ENCODE data around the gene HDAC10. TPM values are rescaled to one million over a fixed set of nuclear protein-coding genes. Genes with fewer than 3 reads are reported as not detected.

Gene HDAC10
- total RNA-seq, 2 donors from 2014 or later, result 55.2 to 60.0 TPM

DNA sequence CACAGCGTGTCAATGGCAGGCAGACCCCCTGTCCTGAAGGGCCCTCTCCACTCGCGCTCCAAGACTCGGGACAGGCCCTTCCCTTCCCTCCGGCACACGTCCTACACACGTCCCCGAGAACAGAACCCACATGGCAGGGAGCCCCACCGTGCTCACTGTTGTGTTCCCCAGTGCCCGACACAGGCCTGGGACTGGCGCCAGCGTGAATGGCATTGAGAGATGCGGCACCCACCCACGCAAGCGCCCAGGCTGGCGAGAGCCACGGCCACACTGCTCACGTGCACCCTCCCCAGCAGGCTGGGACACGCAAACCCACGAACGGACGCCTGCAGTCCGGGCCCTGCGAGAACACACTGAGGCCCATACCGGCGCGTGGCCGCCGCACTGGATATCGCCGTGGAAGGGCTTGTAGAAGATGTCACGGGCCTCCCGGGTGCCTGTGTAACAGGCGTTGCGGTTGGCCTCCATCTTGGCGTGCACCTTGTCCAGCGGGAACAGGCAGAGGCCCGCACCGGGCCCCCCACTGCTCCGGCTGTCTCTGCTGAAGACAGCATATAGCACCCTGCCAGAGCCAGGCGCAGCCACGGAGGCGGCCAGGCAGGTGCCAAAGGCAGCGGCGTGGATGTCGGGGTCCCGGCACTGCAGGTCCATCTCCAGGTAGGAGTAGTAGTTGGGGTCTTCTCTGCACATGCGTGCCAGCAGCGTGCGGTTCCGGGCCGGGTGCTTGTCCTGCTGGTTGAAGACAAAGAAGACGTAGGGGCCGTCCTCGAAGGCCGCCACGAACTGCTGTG is 38.3 kb upstream of the HDAC10 start:
- H3K27me3 ChIP-seq (replicated peaks; ENCODE audit: insufficient read depth), result no peaks in the 10 kb centered on the region
- H3K4me3 ChIP-seq, result no peak overlapping the region
- H3K36me3 ChIP-seq, result peaks cover 56% of the 10 kb centered on the region
- ATAC-seq (ENCODE audit: insufficient number of reproducible peaks, low FRiP score, low read depth), result no peak
- no peak overlapping the region for H3K27ac ChIP-seq
- peaks cover 19 to 22% of the 10 kb centered on the region in 2 donors for H3K4me1 ChIP-seq (ENCODE audit: control insufficient read depth in 1 of 2, low read depth in 2 of 2)
- TF ChIP-seq, protein P1, sequence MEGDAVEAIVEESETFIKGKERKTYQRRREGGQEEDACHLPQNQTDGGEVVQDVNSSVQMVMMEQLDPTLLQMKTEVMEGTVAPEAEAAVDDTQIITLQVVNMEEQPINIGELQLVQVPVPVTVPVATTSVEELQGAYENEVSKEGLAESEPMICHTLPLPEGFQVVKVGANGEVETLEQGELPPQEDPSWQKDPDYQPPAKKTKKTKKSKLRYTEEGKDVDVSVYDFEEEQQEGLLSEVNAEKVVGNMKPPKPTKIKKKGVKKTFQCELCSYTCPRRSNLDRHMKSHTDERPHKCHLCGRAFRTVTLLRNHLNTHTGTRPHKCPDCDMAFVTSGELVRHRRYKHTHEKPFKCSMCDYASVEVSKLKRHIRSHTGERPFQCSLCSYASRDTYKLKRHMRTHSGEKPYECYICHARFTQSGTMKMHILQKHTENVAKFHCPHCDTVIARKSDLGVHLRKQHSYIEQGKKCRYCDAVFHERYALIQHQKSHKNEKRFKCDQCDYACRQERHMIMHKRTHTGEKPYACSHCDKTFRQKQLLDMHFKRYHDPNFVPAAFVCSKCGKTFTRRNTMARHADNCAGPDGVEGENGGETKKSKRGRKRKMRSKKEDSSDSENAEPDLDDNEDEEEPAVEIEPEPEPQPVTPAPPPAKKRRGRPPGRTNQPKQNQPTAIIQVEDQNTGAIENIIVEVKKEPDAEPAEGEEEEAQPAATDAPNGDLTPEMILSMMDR (IDR thresholded peaks at IDR 0.05), result no peak
- no peak for DNase-seq (ENCODE audit: low spot score)
- no peaks in the 10 kb centered on the region for H3K9me3 ChIP-seq

DNA sequence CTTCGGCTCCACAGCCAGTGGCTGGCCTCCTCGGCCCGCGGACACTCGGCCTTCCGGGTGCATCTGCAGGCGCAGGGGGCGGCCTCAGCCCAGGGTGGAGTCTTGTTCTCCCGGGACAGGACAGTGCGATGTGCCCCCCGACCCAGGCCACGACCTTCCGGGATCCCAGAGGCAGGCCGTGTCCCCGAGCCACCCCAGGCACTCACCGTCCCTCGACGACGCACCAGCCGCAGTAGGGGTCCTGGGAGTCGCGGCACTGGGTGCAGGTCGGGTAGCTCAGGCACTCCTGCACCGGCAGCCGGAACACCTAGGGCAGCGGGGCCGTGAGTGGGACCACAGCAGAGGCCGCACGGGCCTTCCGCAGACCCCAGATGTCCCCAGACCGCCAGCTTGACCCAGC is 36.7 kb upstream of the HDAC10 start:
- Histone ChIP-seq H3K27me3 (replicated peaks; ENCODE audit: insufficient read depth) (no peaks in the 10 kb centered on the region), H3K4me3 (no peak overlapping the region), H3K9me3 (no peaks in the 10 kb centered on the region), H3K36me3 (peaks cover 70% of the 10 kb centered on the region), H3K4me1 (ENCODE audit: control insufficient read depth in 1 of 2, low read depth in 2 of 2) (peaks cover 5 to 6% of the 10 kb centered on the region in 2 donors), H3K27ac (no peak overlapping the region)
- TF ChIP-seq, protein P1 (IDR thresholded peaks at IDR 0.05), result no peak
- no peak for ATAC-seq (ENCODE audit: insufficient number of reproducible peaks, low FRiP score, low read depth)
- DNase-seq (ENCODE audit: low spot score), result no peak

DNA sequence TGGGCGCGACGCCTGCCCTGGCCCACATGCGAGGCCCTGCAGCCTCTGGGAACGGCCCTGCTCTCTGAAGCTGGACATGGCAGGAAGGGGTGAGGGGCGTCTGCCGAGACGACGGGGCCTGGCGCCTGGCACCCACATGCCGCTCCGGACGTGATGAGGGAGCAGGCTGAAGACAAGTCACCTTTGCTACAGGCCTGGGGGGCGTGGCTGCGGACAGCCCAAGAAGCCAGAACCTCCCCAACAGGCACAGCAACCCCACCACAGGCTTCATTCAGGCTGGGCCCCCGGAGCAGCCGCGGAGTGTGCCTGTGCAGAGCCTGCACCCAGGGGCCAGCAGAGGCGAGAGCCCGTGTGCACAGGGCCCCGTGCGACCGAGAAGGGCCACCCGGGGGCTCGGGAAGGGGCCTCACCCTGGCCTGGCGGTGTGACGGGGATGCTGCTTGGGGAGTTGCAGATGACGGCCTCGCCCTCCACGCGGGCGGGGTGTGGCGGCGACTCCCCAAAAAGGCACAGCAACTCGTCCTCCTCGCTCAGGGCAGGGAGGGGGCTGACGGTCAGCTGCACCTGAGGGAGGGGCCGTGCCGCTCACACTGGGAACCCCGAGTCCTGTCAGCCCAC is 35.7 kb upstream of the HDAC10 start:
- Histone ChIP-seq H3K4me3 (no peak overlapping the region), H3K36me3 (peaks cover 79% of the 10 kb centered on the region), H3K27ac (no peak overlapping the region), H3K9me3 (no peaks in the 10 kb centered on the region), H3K4me1 (ENCODE audit: control insufficient read depth in 1 of 2, low read depth in 2 of 2) (no peaks in the 10 kb centered on the region), H3K27me3 (replicated peaks; ENCODE audit: insufficient read depth) (no peaks in the 10 kb centered on the region)
- DNase-seq (ENCODE audit: low spot score) (no peak), ATAC-seq (ENCODE audit: insufficient number of reproducible peaks, low FRiP score, low read depth) (no peak)
- TF ChIP-seq, protein P1 (IDR thresholded peaks at IDR 0.05), result no peak

DNA sequence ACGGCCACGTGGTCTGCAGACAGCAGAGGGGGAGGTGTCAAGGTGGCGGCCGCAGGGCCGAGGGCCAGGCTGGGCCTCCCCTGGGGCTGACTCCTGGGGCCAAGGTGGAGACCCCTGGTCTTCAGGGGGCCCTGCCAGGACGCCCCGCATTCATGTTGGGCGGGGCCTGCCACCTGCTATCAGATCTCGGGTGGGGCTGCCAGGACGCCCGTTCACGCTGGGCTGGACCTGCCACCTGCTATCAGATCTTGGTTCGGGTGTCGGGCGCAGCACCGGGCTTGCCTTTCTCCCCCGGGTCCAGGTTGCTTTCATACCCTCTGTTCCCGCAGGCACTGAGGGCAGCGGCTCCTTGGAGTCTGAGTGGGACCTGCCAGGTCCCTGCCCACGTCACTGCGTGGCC is 35.2 kb upstream of the HDAC10 start:
- DNase-seq (ENCODE audit: low spot score) (no peak), ATAC-seq (ENCODE audit: insufficient number of reproducible peaks, low FRiP score, low read depth) (no peak)
- Histone ChIP-seq H3K4me1 (ENCODE audit: control insufficient read depth in 1 of 2, low read depth in 2 of 2) (no peaks in the 10 kb centered on the region), H3K4me3 (no peak overlapping the region), H3K27me3 (replicated peaks; ENCODE audit: insufficient read depth) (no peaks in the 10 kb centered on the region), H3K27ac (no peak overlapping the region), H3K9me3 (no peaks in the 10 kb centered on the region), H3K36me3 (peaks cover 84% of the 10 kb centered on the region)
- TF ChIP-seq, protein P1 (IDR thresholded peaks at IDR 0.05), result no peak

DNA sequence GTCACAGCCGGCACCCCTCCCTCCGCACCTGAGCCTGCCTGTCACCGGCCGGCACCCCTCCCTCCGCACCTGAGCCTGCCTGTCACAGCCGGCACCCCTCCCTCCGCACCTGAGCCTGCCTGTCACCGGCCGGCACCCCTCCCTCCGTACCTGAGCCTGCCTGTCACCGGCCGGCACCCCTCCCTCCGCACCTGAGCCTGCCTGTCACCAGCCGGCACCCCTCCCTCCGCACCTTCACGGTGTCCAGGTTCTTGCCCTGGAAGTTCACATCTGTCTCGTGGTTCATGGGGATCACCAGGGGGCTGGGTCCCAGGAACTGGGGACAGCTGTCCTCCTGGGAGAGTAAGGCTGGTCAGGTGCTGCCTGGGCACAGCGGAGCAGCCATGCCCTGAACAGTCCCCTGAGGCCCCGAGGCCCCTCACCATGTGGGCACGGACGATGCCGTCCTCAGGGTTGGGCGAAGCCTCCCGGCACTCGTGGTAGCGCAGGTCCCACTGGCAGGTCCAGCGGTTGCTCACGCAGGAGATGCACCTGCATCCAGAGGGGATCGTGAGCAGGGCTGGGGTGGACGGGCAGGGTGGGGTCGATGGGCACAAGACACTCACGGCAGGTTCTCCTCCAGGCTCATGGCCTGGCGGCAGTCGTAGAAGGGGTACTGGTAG is 34.6 kb upstream of the HDAC10 start:
- H3K4me3 ChIP-seq, result no peak overlapping the region
- H3K9me3 ChIP-seq, result no peaks in the 10 kb centered on the region
- no peaks in the 10 kb centered on the region for H3K4me1 ChIP-seq (ENCODE audit: control insufficient read depth in 1 of 2, low read depth in 2 of 2)
- no peaks in the 10 kb centered on the region for H3K27me3 ChIP-seq (replicated peaks; ENCODE audit: insufficient read depth)
- no peak overlapping the region for H3K27ac ChIP-seq
- TF ChIP-seq, protein P1 (IDR thresholded peaks at IDR 0.05), result no peak
- peaks cover 84% of the 10 kb centered on the region for H3K36me3 ChIP-seq
- ATAC-seq (ENCODE audit: insufficient number of reproducible peaks, low FRiP score, low read depth) (no peak), DNase-seq (ENCODE audit: low spot score) (no peak)
